SK-N-MC (cell line): ENCODE results near the gene DNAH8.

ENCODE experiments used
- DNase-seq: peaks from one replicate; pipeline ENCODE4 v3.0.0-alpha.2; 2011; ENCODE audit warnings: low read depth, low spot score
- H3K27ac ChIP-seq: fragments of 200-600 bp; sonication (generic); 2 replicates; pipeline ENCODE4 v1.5.1; 2016; ENCODE audit warnings: mixed run types
- H3K36me3 ChIP-seq: fragments of 200-600 bp; sonication (generic); 2 replicates; pipeline ENCODE4 v1.6.1; 2017; ENCODE audit warnings: antibody characterized with exemption, low read length, mixed read lengths; ENCODE audit not compliant: insufficient read depth
- H3K4me3 ChIP-seq: fragments of 200-600 bp; sonication (generic); 2 replicates; pipeline ENCODE4 v1.5.1; 2016
- H3K9ac ChIP-seq: fragments of 200-600 bp; sonication (generic); 2 replicates; pipeline ENCODE4 v1.8.0; 2017; ENCODE audit warnings: mixed run types, mixed read lengths; ENCODE audit not compliant: insufficient read length
- H3K9me3 ChIP-seq: fragments of 200-600 bp; sonication (generic); 2 replicates; pipeline ENCODE4 v1.6.1; 2017; ENCODE audit warnings: low read depth, mild to moderate bottlenecking, antibody characterized with exemption, low read length, moderate library complexity, mixed read lengths
- EZH2 ChIP-seq: fragments of 200-600 bp; sonication (generic); IDR thresholded peaks from one replicate; pipeline ENCODE4 v1.6.1; 2017; ENCODE audit warnings: antibody characterized with exemption
- FOXP2 ChIP-seq: optimal IDR thresholded peaks from 2 replicates; pipeline ENCODE3; 2011; ENCODE audit warnings: mild to moderate bottlenecking, moderate library complexity; ENCODE audit not compliant: insufficient read depth; ENCODE audit errors: extremely low read length, control extremely low read depth
- POLR2AphosphoS5 ChIP-seq: IDR thresholded peaks from 2 replicates; pipeline ENCODE4 v1.6.1; 2012; ENCODE audit warnings: mild to moderate bottlenecking, low read depth, low read length, borderline replicate concordance

The DNAH8 gene

GRCh38 chr6:38974389-38975151 is 259.5 kb downstream of the DNAH8 start:
- H3K27ac ChIP-seq, result no peak overlapping the region
- no peak overlapping the region for H3K4me3 ChIP-seq
- no peak overlapping the region for H3K9ac ChIP-seq
- DNase-seq, result no peak
- H3K36me3 ChIP-seq, result no peaks in the 10 kb centered on the region
- H3K9me3 ChIP-seq, result no peaks in the 10 kb centered on the region
- TF ChIP-seq FOXP2 (no peak), EZH2 (no peak), POLR2AphosphoS5 (no peak)

GRCh38 chr6:38975621-38976049 is 260.5 kb downstream of the DNAH8 start:
- Histone ChIP-seq H3K36me3 (no peaks in the 10 kb centered on the region), H3K27ac (no peak overlapping the region), H3K4me3 (no peak overlapping the region), H3K9me3 (no peaks in the 10 kb centered on the region), H3K9ac (no peak overlapping the region)
- DNase-seq, result no peak
- TF ChIP-seq POLR2AphosphoS5, result no peak
- no peak for TF ChIP-seq EZH2
- TF ChIP-seq FOXP2, result no peak

- no peaks in the 10 kb centered on the region for H3K9me3 ChIP-seq
- H3K36me3 ChIP-seq, result no peaks in the 10 kb centered on the region
- DNase-seq, result no peak
- TF ChIP-seq EZH2 (no peak), POLR2AphosphoS5 (no peak), FOXP2 (no peak)
- H3K9ac ChIP-seq, result no peak overlapping the region
- H3K4me3 ChIP-seq, result no peak overlapping the region
- H3K27ac ChIP-seq, result no peak overlapping the region
Measured at GRCh38 chr6:38976051-38976450, 260.9 kb downstream of the DNAH8 start.

- H3K36me3 ChIP-seq, result no peaks in the 10 kb centered on the region
- H3K9me3 ChIP-seq, result no peaks in the 10 kb centered on the region
- H3K27ac ChIP-seq, result no peak overlapping the region
- no peak overlapping the region for H3K4me3 ChIP-seq
- H3K9ac ChIP-seq, result no peak overlapping the region
- no peak for DNase-seq
- TF ChIP-seq POLR2AphosphoS5, result no peak
- TF ChIP-seq FOXP2, result no peak
- TF ChIP-seq EZH2, result no peak
Measured at GRCh38 chr6:38976801-38977500, 261.8 kb downstream of the DNAH8 start.

- H3K9me3 ChIP-seq, result no peaks in the 10 kb centered on the region
- no peak overlapping the region for H3K9ac ChIP-seq
- no peak overlapping the region for H3K4me3 ChIP-seq
- DNase-seq, result no peak
- H3K27ac ChIP-seq, result no peak overlapping the region
- H3K36me3 ChIP-seq, result no peaks in the 10 kb centered on the region
- TF ChIP-seq POLR2AphosphoS5 (no peak), FOXP2 (no peak), EZH2 (no peak)
Measured at GRCh38 chr6:38978139-38978704, 263.1 kb downstream of the DNAH8 start.

GRCh38 chr6:38982470-38982869 is 267.4 kb downstream of the DNAH8 start:
- no peak overlapping the region for H3K9ac ChIP-seq

GRCh38 chr6:38984723-38985122 is 269.6 kb downstream of the DNAH8 start:
- no peak for DNase-seq
- Histone ChIP-seq H3K27ac (no peak overlapping the region), H3K9me3 (no peaks in the 10 kb centered on the region), H3K9ac (no peak overlapping the region), H3K36me3 (no peaks in the 10 kb centered on the region), H3K4me3 (no peak overlapping the region)
- no peak for TF ChIP-seq POLR2AphosphoS5
- no peak for TF ChIP-seq EZH2
- TF ChIP-seq FOXP2, result no peak

More at GRCh38 chr6:38982470-38982869, 267.4 kb downstream of the DNAH8 start:
- no peak for TF ChIP-seq EZH2
- no peak for TF ChIP-seq POLR2AphosphoS5
- no peak for TF ChIP-seq FOXP2
- no peaks in the 10 kb centered on the region for H3K9me3 ChIP-seq
- no peak overlapping the region for H3K27ac ChIP-seq
- H3K36me3 ChIP-seq, result no peaks in the 10 kb centered on the region
- no peak overlapping the region for H3K4me3 ChIP-seq
- no peak for DNase-seq

GRCh38 chr6:38985839-38986238 is 270.7 kb downstream of the DNAH8 start:
- Histone ChIP-seq H3K4me3 (no peak overlapping the region), H3K9ac (no peak overlapping the region), H3K27ac (no peak overlapping the region), H3K36me3 (no peaks in the 10 kb centered on the region), H3K9me3 (no peaks in the 10 kb centered on the region)
- TF ChIP-seq POLR2AphosphoS5, result no peak
- no peak for TF ChIP-seq FOXP2
- TF ChIP-seq EZH2, result no peak
- no peak for DNase-seq
